Measurements from ENCODE around the gene SOD1.
"Not testable (repeated sequence)": the region's sequence is repeated elsewhere in the genome, so short reads cannot be mapped to it uniquely, and the experiment has no call there.

SOD1 gene

DNA sequence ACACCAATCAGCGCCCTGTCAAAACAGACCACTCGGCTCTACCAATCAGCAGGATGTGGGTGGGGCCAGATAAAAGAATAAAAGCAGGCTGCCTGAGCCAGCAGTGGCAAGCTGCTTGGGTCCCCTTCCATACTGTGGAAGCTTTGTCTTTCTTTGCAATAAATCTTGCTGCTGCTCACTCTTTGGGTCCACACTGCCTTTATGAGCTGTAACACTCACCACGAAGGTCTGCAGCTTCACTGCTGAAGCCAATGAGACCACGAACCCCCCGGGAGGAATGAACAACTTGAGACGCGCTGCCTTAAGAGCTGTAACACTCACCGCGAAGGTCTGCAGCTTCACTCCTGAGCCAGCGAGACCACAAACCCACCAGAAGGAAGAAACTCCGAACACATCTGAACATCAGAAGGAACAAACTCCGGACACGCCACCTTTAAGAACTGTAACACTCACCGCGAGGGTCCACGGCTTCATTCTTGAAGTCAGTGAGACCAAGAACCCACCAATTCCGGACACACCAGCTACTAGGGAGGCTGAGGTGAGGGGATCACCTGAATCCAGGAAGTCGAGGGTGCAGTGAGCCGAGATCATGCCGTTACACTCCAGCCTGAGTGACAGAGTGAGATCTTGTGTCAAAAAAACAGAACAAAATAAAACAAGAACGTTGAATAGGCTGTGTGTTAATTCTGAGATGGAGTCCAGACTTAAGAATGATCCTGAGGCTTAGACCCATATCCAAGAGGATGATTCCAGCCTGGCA lies 4.5 kb upstream of the SOD1 start:
- not testable (repeated sequence) for DNase-seq (ENCODE audit: low read depth, low spot score)

DNA sequence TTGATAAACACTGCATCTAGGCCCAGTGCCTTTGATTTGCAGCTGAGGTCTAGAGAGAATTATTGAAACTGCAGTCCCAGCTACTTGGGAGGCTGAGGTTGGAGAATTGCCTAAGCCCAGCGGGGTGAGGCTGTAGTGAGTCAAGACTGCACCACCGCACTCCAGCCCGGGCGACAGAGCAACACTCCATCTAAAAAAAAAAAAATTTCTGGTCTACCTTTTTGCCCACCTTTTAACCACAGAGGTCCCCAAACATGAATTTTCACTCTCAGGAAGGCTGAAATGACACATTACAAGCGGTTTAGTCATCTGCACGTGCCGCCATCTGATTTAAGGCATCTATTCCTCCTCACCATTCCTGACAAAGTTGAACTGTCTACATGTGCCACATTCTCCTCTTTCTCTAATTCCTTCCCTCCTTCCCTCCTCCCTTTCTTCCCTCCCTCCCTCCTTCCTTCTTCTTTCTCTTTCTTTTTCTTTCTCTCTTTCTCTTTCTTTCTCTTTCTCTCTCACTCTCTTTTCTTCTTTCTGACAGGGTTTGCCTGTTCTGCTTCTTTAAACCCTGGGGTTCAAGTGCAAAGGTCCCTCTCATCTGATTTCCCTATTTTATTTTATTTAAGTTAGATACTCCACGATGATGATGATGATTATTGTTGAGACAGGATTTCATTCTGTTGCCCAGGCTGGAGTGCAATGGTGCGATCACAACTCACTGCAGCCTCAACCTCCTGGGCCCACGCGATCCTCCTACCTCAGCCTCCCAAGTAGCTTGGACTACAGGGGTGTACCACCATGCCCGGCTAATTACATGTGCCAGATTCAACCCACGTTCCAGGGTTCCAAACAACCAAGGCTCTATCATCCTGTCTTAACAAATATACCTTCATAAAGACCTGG lies 3.0 kb upstream of the SOD1 start:
- no peak for DNase-seq (ENCODE audit: low read depth, low spot score)

DNA sequence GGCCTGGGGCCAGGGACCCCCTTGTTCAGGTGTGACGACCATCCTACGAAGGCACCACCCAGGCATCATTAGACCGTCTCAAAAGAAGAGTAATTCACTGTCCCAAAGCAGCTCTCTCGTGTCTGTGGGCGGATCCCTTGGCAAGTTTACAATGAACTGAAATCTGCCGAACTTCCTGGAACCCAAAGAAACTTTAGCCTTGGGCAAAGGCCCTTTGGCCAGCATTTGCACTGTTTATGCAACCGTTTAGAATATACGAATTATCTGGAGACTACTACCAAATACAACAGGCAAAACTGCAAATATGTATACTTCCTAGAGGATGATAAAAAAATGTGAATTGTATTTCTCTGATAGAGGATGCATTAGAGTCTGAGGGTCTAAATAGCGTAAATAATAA lies 1.4 kb upstream of the SOD1 start:
- DNase-seq (ENCODE audit: low read depth, low spot score) = no peak

DNA sequence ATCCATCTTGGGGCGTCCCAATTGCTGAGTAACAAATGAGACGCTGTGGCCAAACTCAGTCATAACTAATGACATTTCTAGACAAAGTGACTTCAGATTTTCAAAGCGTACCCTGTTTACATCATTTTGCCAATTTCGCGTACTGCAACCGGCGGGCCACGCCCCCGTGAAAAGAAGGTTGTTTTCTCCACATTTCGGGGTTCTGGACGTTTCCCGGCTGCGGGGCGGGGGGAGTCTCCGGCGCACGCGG lies 282 bp upstream of the SOD1 start:
- DNase-seq (ENCODE audit: low read depth, low spot score) = no peak

DNA sequence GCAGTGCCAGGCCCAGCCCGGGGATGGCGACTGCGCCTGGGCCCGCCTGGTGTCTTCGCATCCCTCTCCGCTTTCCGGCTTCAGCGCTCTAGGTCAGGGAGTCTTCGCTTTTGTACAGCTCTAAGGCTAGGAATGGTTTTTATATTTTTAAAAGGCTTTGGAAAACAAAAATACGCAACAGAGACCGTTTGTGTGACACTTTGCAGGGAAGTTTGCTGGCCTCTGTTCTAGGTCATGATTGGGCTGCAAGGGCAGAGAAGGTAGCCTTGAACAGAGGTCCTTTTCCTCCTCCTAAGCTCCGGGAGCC lies 719 bp downstream of the SOD1 start:
- DNase-seq (ENCODE audit: low read depth, low spot score) = no peak

DNA sequence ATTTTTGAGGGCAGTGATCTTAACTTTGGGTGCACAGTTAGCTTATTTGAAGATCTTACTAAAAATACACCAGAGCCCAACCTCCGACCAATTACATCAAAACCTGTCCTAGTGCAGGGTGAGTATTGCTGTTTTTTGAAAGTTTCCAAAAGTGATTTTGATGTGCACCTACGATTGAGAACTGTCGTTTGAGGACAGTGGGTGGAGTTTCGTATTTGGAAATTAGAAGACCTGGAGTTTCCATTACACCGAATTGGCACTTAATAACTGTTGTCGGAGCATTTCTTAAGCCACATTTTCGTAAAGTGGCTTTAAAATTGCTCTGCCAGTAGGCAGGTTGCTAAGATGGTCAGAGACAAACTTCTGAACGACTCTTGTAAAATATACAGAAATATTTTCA lies 1.1 kb downstream of the SOD1 start:
- no peak for DNase-seq (ENCODE audit: low read depth, low spot score)

DNA sequence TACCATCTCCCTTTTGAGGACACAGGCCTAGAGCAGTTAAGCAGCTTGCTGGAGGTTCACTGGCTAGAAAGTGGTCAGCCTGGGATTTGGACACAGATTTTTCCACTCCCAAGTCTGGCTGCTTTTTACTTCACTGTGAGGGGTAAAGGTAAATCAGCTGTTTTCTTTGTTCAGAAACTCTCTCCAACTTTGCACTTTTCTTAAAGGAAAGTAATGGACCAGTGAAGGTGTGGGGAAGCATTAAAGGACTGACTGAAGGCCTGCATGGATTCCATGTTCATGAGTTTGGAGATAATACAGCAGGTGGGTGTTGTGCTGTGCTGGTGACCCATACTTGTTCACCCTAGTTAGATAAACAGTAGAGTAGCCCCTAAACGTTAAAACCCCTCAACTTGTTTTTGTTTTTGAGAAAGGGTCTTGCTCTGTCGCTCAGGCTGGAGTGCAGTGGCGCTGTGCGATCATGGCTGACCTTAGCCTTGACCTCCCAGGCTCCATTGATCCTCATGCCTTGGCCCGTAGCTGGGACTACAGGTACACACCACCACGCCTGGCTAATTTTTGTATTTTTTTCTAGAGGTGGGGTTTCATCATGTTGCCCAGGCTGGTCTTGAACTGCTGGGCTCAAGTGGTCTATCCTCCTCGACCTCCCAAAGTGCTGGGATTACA lies 4.2 kb downstream of the SOD1 start:
- DNase-seq (ENCODE audit: low read depth, low spot score) = no peak

DNA sequence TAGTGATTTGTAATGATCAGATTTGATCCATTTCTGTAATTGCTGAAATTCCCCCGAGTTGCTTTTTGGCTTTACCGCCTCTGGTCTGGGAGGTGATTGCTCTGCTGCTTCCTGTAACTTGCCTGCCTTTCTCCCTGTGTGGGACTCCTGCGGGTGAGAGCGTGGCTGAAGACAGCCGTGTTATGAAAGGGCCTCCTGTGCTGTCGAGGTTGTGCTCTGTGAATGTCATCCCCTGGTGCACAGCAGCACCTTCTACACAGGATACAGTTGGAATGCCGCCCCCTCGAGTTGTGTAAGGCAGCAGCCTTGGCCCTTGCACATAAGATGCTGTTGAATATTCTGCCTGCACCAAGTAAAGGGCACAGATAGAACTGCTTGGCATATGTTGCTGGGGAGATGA lies 5.9 kb downstream of the SOD1 start:
- DNase-seq (ENCODE audit: low read depth, low spot score) = no peak

DNA sequence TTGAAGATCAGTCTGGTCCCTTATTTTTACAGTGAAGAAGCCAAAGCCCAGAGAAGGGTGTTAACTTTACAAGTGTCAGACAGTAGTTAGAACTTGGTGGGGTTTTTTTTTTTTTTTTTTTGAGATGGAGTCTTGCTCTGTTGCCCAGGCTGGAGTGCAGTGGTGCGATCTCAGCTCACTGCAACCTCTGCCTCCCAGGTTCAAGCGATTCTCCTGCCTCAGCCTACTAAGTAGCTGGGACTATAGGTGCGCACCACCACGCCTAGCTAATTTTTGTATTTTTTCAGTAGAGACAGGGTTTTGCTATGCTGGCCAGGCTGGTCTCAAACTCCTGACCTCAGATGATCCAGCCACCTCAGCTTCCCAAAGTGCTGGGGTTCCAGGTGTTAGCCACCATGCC lies 6.4 kb downstream of the SOD1 start:
- not testable (repeated sequence) for DNase-seq (ENCODE audit: low read depth, low spot score)

DNA sequence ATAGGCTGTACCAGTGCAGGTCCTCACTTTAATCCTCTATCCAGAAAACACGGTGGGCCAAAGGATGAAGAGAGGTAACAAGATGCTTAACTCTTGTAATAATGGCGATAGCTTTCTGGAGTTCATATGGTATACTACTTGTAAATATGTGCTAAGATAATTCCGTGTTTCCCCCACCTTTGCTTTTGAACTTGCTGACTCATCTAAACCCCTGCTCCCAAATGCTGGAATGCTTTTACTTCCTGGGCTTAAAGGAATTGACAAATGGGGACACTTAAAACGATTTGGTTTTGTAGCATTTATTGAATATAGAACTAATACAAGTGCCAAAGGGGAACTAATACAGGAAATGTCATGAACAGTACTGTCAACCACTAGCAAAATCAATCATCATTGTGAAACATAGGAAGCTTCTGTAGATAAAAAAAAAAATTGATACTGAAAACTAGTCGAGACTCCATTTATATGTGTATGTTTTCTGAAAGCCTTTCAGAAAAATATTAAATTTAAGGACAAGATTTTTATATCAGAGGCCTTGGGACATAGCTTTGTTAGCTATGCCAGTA lies 7.0 kb downstream of the SOD1 start:
- DNase-seq (ENCODE audit: low read depth, low spot score) = no peak

DNA sequence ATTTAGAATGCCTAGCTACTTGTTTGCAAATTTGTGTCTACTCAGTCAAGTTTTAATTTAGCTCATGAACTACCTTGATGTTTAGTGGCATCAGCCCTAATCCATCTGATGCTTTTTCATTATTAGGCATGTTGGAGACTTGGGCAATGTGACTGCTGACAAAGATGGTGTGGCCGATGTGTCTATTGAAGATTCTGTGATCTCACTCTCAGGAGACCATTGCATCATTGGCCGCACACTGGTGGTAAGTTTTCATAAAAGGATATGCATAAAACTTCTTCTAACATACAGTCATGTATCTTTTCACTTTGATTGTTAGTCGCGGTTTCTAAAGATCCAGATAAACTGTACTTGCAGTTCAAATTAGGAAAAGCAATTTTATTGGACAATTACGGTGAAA lies 7.6 kb downstream of the SOD1 start:
- DNase-seq (ENCODE audit: low read depth, low spot score) = no peak

DNA sequence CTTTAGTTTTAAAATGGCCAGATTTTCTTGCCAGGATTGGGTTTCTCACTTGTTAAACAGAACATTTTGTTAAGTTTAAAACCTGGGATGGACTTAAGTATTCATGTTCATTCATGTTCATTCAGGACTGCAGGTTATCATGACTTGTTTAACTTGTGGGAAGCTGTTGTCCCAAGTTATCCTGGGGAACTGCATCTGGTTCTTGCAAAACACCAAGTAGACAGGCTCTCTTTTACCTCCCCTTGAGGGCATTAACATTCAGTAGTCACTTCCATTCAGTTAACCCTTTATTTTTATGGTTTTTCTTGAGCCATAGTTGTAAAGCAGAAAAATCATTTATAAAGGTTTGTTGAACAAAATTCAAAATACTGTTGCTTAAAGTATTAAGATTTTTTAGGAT lies 8.1 kb downstream of the SOD1 start:
- DNase-seq (ENCODE audit: low read depth, low spot score) = no peak

DNA sequence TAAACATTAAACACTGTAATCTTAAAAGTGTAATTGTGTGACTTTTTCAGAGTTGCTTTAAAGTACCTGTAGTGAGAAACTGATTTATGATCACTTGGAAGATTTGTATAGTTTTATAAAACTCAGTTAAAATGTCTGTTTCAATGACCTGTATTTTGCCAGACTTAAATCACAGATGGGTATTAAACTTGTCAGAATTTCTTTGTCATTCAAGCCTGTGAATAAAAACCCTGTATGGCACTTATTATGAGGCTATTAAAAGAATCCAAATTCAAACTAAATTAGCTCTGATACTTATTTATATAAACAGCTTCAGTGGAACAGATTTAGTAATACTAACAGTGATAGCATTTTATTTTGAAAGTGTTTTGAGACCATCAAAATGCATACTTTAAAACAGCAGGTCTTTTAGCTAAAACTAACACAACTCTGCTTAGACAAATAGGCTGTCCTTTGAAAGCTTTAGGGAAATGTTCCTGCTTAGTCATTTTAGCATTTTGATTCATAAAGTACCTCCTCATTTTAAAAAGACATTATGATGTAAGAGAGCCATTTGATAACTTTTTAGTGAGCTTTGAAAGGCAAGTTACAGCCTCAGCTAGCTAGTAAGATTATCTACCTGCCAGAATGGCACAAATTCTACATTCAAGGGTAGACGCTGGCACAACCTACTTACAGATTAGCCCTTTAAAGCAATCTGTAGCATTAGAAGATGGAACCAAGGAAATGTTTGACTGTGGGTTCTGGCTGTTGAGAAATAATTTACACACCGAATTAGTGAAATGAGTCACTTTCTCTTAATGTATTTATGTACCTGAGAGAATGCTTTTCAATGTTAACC lies 9.4 kb downstream of the SOD1 start:
- DNase-seq (ENCODE audit: low read depth, low spot score) = no peak

DNA sequence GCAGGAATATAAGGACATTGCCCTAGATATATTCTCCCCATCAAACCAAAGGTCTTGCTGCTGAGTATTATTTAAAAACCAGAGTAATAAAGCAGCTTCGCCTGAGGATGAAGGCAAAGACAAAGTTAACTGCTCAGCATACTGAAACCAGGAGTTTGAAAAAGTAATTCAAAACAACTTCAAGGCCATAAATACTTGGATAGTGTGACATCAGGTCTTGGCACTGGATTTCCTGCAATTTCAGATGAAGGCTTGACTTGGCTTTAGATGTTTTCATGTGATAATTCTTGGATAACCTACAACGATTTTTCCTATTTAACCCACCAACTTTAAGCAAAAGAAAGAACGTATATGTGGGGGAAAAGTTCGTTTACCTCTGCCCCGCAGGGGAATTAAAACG lies 10.6 kb downstream of the SOD1 start:
- no peak for DNase-seq (ENCODE audit: low read depth, low spot score)

DNA sequence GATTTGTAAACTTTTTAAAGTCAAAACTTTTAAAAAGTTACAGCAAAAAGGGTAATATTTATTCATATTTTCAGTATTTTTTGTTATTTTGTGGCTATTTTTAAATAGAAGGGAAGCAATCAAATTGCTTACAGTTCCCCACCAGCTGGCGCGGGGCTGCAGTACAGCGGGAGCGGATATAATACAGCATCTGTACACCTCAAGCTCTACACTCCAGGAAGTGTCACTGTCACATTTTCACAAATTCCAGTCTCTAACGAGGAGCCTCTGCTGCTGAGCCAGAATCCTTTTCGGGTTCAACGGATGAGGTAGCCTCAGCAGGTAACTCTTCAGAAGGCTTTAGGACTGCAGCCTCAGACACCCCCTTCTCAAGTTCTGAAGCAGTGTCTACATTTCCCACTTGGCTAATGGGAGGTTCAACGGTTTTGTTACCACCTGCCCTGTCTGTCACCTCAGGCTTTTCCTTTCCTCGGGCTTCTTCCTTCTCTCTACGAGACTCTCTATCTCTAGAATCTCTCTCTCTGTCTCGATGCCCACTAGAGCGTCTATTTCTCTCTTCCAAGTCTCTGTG lies 11.7 kb downstream of the SOD1 start:
- no peak for DNase-seq (ENCODE audit: low read depth, low spot score)

DNA sequence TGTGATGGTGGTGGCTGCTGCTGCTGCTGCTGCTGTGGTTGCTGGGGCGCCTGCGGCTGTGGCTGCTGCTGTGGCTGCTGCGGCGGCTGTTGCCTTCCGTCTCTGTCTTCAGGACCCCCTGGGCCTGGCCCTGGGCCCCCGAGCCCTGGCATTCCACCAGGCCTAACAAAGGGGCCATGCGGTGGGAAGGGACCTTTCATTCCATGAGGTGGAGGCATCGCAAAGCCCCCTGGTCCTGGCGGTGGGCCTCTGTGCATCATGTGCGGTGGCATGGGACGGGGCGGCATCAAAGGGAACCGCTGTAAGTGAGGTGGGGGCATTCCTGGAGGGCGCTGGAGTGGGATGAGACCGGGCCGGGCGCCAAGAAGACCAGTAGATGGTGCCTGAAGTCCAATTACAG lies 12.4 kb downstream of the SOD1 start:
- DNase-seq (ENCODE audit: low read depth, low spot score) = no peak

DNA sequence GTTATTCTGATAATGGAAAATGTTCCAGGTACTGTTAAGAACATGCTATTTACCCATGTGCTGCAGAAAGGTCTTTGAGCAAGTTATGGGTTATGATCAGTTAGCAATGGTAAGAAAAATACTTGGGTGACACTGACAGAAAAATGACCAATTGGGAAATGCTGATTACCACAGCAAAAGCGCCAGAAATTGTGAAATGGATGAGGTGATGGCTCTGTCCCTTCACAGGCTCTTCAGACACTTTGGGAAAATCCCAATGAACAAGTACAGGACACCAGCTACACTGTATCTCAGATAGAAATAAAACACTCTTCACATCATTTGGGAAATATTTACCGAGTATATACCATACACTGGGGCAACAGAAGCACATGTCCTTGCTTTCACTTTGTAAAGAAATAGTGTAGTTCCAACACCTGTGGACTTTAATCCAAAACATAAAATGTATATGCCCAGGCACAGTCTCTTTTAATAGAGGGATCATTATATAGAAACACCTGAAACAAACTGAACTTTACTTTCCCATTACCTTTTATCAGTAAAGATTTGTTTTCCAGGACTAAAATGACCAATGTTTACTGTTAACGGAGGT lies 13.9 kb downstream of the SOD1 start:
- no peak for DNase-seq (ENCODE audit: low read depth, low spot score)

DNA sequence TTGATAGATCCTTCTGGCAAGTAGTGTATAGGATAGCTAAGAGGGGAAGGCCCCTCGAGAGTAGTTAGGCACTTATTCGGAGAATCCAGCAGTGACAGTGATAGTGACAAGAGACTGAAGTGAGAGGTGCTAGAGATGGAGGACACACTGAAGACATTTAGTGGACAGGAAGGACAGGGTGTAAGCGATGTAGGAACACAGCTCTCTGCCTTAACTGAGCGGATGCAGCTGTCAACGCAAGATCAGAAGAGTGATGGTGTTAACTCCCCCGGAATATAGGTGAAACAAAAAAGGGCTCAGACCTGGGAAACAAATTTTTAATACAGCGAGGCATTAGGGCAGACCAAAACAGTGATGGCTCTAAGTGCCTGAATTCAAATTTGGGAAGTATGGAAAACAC lies 15.8 kb downstream of the SOD1 start:
- no peak for DNase-seq (ENCODE audit: low read depth, low spot score)

DNA sequence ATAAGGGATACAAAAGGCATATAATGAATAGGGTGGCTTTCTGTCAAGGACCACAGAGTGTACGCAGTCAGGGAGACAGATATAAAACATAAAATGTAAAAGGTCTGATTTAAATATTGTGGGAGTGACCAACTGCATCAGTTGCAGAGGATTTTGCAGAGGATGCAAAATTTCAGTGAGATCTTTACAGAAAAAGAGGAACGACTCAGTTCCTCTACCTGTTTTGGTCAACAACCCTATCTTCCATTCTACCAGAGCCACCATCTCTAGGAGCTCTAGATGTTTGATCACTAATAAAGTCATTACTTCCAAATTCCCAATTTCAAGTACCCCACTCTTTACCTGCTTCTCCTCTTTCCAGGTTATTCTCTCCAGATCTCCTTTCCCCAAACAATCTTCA lies 16.5 kb downstream of the SOD1 start:
- DNase-seq (ENCODE audit: low read depth, low spot score) = no peak

DNA sequence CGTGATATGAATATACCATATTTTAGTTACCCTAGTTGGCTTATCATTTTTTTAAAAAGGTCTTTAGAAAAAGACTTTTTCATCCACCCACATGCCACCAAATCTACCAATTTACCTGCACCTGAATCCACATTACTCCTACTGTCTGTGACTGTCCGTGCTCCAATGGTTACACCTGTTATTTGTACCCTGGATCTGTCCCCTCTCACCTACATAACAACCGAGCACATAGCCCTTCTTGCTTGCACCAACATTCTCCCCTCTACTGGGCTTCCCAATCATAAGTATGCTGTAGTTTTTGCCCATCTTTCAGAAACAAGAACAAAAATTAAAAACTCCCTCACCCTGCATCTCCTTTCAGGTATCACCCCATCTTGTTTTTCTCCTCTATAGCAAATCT lies 17.6 kb downstream of the SOD1 start:
- DNase-seq (ENCODE audit: low read depth, low spot score) = no peak

DNA sequence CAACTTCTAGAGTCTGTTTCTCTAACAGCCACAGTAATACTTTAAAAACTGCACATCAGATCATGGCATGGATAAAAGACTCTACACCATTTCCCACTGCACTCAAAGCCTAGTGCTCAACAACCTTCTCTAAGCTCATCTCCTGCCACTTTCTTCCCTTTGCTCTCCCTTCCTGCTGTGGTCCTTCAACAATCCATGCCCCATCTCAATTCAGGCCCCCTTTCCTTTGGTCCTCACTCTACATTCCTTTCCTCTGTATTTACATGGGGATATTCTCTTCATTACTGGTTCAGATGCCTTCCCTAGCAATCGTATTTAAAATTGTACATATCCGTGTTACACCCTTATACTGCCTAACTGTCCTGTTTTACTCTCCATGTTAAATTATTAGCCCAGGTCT lies 19.0 kb downstream of the SOD1 start:
- DNase-seq (ENCODE audit: low read depth, low spot score) = no peak
